GM21576 (cell line): ENCODE measurements around the gene RPL39.
A peak's percentile ranks its signal among the peaks of the same experiment; 100 is the strongest.
"Not testable (repeated sequence)": the region's sequence is repeated elsewhere in the genome, so short reads cannot be mapped to it uniquely, and the experiment has no call there.

ENCODE experiments used
- ATAC-seq: cut with Tn5 transposase; IDR thresholded peaks from one replicate; pipeline ENCODE4 v1.9.1; 2021; ENCODE audit warnings: mild to moderate bottlenecking, moderate library complexity; ENCODE audit not compliant: unreplicated experiment

The RPL39 gene

GRCh38 chrX:119791437-119792231 is at the start of gene RPL39:
RPL39 (minus strand) TSS chrX:119791630; CDS start chrX:119791576, 54 bp downstream.
- ATAC-seq, result peak; percentile 85

- no peak for ATAC-seq
Measured at GRCh38 chrX:119833905-119834304, 42.5 kb upstream of the RPL39 start.

- no peak for ATAC-seq
Measured at GRCh38 chrX:119828446-119828845, 37.0 kb upstream of the RPL39 start.

- no peak for ATAC-seq
Measured at GRCh38 chrX:119826399-119826959, 35.0 kb upstream of the RPL39 start.

DNA sequence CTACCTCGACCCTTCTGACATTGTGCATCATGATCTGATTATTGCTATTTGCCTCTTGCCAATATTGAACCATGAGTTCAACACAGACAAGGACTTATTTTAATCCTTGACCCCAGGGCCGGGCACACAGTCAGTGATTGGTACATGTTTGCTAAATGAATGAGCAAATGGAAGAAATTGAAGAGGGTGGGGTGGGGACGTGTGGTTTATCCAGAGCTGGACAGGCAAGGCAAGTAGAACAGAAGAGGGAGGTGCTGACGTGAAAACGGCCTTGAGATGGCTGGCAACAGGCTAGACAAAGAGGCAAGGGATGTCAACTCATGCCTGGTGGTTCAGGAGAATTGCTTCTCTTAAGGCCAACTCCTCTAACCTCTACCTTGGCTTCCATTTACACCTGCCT is 32.8 kb upstream of the RPL39 start:
- ATAC-seq, result not testable (repeated sequence)

- ATAC-seq, result peak; percentile 97
Measured at GRCh38 chrX:119821703-119822102, 30.3 kb upstream of the RPL39 start.

DNA sequence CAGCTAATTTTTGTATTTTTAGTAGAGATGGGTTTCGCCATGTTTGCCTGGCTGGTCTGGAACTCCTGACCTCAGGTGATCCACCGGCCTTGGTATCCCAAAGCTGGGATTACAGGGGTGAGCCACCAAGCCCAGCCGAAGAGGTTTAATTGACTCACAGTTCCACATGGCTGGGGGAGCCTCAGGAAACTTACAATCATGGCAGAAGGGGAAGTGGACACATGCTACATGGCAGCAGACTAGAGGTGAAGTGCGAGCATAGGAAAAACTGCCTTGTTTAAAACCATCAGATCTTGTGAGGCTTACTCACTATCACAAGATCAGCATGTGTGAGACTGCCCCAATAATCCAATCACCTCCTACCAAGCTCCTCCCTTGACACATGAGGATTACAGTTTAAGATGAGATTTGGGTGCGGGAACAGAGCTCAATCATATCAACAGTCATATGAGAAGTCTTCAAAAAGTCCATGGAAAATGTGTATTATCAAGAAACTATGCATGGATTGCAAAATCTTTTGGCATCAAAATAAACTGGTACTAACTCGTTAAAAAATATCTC is 25.8 kb upstream of the RPL39 start:
- ATAC-seq, result no peak

- no peak for ATAC-seq
Measured at GRCh38 chrX:119816300-119816699, 24.9 kb upstream of the RPL39 start.

DNA sequence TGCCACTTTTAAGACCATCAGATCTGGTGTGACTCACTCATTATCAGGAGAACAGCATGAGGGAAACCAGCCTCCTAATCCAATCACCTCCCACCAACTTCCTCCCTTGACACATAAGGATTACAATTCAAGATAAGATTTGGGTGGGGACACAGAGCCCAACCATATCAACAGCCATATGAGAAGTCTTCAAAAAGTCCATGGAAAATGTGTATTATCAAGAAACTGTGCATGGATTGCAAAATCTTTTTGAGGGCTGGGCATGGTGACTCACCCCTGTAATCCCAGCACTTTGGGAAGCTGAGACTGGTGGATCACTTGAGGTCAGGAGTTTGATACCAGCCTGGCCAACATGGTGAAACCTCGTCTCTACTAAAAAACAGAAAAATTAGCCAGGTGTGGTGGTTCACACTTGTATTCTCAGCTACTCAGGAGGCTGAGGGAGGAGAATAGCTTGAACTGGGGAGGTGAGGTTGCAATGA is 17.8 kb upstream of the RPL39 start:
- ATAC-seq, result no peak

DNA sequence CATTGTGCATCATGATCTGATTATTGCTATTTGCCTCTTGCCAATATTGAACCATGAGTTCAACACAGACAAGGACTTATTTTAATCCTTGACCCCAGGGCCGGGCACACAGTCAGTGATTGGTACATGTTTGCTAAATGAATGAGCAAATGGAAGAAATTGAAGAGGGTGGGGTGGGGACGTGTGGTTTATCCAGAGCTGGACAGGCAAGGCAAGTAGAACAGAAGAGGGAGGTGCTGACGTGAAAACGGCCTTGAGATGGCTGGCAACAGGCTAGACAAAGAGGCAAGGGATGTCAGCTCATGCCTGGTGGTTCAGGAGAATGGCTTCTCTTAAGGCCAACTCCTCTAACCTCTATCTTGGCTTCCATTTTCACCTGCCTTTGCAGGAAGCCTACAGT is 17.0 kb upstream of the RPL39 start:
- not testable (repeated sequence) for ATAC-seq

GRCh38 chrX:119802546-119802945 is 11.1 kb upstream of the RPL39 start:
- no peak for ATAC-seq

DNA sequence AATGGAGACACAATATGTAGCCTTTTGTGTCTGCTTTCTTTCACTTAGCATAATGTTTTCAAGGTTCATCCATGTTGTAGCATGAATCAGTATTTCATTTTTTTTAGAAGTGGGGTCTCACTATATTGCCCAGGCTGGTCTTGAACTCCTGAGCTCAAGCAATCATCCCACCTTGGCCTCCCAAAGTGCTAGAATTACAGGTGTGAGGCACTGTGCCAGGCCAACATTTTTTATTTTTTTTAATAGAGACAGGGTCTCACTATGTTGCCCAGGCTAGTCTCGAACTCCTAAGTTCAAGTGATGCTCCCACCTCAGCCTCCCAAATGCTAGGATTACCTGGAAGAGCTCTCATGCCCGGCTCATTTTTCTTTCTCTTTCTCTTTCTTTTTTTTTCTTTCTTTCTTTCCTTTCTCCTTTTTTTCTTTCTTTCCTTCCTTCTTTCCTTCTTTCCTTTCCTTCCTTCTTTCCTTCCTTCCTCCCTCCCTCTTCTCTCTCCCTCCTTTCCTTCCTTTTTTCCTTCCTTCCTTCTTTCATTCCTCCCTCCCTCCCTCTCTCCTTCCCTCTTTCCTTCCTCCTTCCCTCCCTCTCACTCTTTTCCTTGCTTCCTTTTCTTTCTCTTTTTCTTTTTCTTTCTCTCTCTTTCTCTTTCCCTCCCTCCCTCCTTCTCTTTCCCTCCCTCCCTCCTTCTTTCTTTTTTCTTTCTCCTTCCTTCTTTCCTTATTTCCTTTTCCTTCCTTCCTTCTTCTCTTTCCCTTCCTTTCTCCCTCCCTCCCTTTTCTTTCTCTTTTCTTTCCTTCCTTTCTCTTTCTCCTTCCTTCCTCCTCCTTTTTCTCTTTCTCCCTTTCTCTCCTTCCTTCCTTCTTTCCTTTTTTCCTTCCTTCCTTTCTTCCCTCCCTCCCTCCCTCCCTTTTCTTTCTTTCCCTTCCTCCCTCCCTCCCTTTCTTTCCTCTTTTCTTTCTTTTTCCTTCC is 10.1 kb upstream of the RPL39 start:
- no peak for ATAC-seq

DNA sequence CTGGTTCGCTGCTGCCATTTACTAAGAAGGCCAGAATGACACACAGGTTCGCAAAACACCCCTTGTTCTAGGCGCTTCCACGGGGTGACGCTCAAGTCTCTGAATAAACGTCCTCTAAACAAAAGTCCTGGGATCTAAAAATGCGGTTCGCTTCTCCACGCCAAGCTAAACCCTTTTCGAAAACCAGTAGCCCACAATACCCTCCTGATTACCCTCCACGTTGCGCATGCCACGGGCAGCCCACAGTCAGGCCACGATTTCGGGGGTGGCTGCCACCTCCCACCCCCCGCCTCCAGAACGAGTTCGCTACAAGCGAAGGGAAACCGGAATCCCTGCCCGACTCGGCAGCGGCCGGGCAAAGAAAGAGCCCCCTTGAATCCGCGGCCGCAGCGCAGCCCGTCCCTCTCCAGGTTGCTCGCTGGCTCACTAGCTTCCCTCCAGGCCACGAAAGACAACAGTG is 423 bp downstream of the RPL39 start:
- peak; percentile 11 for ATAC-seq

DNA sequence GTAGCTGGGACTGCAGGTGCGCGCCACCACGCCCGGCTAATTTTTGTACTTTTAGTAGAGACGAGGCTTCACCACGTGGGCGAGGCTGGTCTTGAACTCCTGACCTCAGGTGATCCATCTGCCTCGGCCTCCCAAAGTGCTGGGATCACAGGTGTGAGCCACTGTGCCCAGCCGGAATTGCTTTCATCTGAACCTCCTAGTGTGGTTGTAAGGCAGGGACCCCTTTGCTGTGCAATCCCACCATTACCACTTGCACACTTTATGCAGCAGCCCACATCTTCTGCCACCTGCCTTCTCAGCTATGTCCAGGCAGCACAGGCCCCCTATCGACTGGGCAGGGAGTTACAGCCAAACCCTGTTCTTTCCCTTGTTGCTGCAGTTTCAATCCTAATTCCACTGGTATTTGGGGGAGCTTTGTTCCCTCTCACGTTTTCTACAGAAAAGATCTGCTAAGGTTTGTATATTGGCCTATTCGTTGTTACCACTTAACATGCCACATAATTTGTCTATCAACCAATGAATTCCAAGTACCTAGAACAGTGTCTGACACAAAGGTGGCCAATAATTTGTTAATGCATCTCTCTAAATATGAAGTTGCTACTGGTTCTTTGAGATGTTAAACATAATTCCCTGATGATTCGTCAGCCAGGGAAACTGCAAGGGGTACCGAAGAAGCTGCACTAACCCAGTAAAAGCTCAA is 6.5 kb downstream of the RPL39 start:
- no peak for ATAC-seq

DNA sequence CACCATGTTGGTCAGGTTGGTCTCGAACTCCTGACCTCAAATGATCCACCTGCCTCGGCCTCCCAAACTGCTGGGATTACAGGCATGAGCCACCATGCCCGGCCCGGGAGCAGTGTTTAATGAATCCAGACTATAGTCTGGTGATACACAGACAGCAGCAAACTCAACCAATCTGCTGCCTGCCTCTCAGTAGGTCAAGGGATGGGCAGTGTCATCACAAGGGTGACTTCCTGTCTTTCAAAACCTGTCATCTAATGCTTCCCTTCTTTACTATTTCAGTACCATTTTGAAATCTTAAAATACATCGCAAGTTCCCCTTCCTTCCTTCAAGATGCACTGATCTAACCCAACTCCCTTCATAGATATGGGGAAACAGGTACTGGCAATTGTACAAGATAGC is 8.4 kb downstream of the RPL39 start:
- no peak for ATAC-seq

DNA sequence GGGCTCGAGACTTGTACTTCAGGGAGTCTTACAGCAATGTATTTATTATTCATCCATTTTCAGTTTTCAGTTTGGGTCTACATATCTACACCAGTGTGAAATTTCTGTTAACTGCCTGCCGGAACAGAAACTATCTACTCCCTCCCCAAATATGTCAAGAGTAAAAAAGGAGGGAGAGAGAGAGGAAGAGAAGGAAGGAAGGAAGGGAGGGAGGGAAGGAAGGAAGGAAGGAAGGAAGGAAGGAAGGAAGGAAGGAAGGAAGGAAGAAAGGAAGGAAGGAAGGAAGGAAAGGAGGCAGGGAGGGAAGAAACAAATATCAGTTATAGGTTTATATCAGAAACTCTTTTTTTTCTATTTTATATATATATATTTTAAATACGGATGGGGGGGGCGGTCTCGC is 12.6 kb downstream of the RPL39 start:
- no peak for ATAC-seq

GRCh38 chrX:119775517-119776238 is 15.8 kb downstream of the RPL39 start:
- no peak for ATAC-seq

GRCh38 chrX:119769388-119769787 is 22.0 kb downstream of the RPL39 start:
- not testable (repeated sequence) for ATAC-seq

DNA sequence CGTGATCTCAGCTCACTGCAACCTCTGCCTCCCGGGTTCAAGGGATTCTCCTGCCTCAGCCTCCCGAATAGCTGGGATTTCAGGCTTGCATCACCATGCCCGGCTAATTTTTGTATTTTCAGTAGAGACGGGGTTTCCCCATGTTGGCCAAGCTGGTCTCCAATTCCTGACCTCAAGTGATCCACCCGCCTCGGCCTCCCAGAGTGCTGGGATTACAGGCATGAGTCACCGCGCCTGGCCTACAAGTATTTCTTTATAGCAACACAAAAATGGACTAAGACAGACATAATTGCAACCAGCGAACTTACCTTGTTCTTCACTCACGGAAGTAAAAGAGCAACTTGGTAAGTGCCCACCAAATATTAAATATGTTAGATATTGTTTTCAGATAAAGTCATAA is 23.0 kb downstream of the RPL39 start:
- ATAC-seq, result not testable (repeated sequence)
